Type B pancreatic cell (in vitro differentiated cells): ENCODE measurements around the gene MPV17. TPM values are rescaled to one million over a fixed set of nuclear protein-coding genes. Genes with fewer than 3 reads are reported as not detected.

Experiments used
- DNase-seq: peaks from one replicate; pipeline ENCODE4 v3.0.0; 2021; ENCODE audit warnings: mixed read lengths; ENCODE audit not compliant: unreplicated experiment; ENCODE audit errors: extremely low spot score
- H3K27ac Mint-ChIP-seq: 2 replicates; pipeline ENCODE4 v1.8.0; 2021; ENCODE audit warnings: mild to moderate bottlenecking, mixed read lengths
- H3K27me3 Mint-ChIP-seq: 2 replicates; pipeline ENCODE4 v1.8.0; 2021; ENCODE audit warnings: mixed read lengths
- H3K36me3 Mint-ChIP-seq: 2 replicates; pipeline ENCODE4 v1.8.0; 2021; ENCODE audit warnings: mixed read lengths
- H3K4me1 Mint-ChIP-seq: one replicate; pipeline ENCODE4 v1.8.0; 2021; ENCODE audit warnings: mixed read lengths; ENCODE audit not compliant: unreplicated experiment
- H3K4me3 Mint-ChIP-seq: 2 replicates; pipeline ENCODE4 v1.8.0; 2021; ENCODE audit warnings: mild to moderate bottlenecking, mixed read lengths
- H3K9me3 Mint-ChIP-seq: 2 replicates; pipeline ENCODE4 v1.8.0; 2021; ENCODE audit warnings: mixed read lengths
- CTCF ChIP-seq: fragments of 200-600 bp; sonication (generic); conservative IDR thresholded peaks from 2 replicates; pipeline ENCODE4 v1.5.0; 2021; ENCODE audit warnings: antibody characterized with exemption, mild to moderate bottlenecking
- total RNA-seq: library from RNA; stranded (reverse); gene quantifications from 2 replicates; pipeline ENCODE4 v1.2.1, GENCODE V29; 2021; ENCODE audit warnings: low replicate concordance

MPV17 gene
- total RNA-seq, 1 donor from 2014 or later: 62.4 TPM

DNA sequence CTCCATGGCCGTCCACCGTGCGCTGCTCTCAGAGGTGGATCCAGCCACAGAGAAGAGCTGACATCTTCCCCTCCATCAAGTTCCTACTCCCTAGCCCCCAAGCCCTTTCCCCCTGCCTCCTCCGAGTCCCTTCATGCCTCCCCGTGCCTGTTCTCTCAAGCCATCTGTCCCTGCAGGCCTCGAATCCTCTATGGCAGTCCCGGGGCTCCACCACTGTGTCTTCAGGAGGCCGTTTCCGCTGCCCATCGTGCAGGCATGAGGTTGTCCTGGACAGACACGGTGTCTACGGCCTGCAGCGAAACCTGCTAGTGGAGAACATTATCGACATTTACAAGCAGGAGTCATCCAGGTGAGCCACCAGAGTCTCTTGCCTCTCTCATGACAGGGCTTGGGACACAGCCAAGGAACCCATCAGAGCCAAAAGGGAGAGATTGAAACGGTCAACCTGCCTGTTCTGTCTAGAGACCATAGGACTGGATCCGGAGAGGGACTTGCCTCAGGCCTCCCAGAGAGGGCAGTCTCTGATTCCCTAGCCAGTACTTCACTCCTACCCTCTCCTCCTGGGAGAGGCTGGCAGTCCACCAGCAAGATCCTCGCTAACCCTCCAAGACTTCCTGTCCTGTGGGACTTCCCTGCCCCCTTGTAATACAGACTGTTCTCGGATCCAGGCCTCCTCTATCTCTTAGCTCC, 24.4 kb downstream of the MPV17 start:
- no peak overlapping the region for H3K4me3 Mint-ChIP-seq
- H3K27me3 Mint-ChIP-seq: peaks cover 33% of the 10 kb centered on the region
- no peaks in the 10 kb centered on the region for H3K9me3 Mint-ChIP-seq
- H3K36me3 Mint-ChIP-seq: no peaks in the 10 kb centered on the region
- no peak overlapping the region for H3K27ac Mint-ChIP-seq
- peaks cover under 1% of the 10 kb centered on the region for H3K4me1 Mint-ChIP-seq
- DNase-seq: no peak
- no peak for TF ChIP-seq CTCF

DNA sequence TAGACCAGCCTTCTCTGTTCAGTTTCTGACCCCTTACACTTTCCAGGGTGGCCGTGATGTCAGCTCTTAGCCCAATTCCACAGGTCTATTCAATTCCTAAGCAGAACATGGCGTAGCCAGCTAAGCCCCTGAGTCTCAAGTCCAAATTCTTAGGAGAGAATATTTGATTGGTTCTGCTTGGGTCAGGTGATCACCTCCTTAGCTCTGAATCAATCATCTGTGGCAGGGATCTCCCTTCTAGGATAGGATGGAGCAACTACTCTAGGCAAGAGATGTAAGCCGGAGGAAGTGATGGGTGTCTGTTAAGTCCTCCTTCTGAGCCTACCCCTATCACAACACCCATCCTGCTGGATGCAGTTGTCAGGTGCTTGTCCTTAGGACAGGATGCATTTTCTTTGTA, 25.7 kb downstream of the MPV17 start:
- Mint-ChIP-seq H3K9me3 (no peaks in the 10 kb centered on the region), H3K4me1 (peaks cover 7% of the 10 kb centered on the region), H3K27ac (no peak overlapping the region), H3K36me3 (no peaks in the 10 kb centered on the region), H3K27me3 (peaks cover 42% of the 10 kb centered on the region), H3K4me3 (no peak overlapping the region)
- DNase-seq: no peak
- no peak for TF ChIP-seq CTCF

DNA sequence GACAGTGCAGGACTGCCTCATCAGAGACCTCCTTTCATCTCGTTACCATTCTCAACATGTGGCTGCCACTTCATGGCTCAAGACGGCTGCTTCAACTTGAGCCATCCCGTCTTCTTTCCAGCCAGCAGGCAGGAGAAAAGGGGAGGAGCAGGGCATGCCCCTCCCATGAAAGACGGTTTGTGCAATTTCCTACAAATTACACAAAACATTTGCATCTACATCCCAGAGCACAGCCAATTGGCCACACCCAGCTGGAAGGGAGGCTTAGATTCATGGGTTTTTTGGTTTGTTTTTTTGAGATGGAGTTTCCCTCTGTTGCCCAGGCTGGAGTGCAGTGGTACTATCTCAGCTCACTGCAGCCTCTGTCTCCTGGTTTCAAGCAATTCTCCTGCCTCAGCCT, 26.4 kb downstream of the MPV17 start:
- no peak overlapping the region for H3K4me3 Mint-ChIP-seq
- no peaks in the 10 kb centered on the region for H3K9me3 Mint-ChIP-seq

GRCh38 chr2:27294928-27295327, 28.0 kb downstream of the MPV17 start:
- no peak for TF ChIP-seq CTCF
- Mint-ChIP-seq H3K27ac (no peak overlapping the region), H3K36me3 (no peaks in the 10 kb centered on the region), H3K27me3 (peaks cover 46% of the 10 kb centered on the region), H3K4me3 (no peak overlapping the region), H3K4me1 (peaks cover 7% of the 10 kb centered on the region), H3K9me3 (no peaks in the 10 kb centered on the region)
- no peak for DNase-seq

More for the DNA sequence above, 26.4 kb downstream of the MPV17 start:
- no peak for TF ChIP-seq CTCF
- Mint-ChIP-seq H3K36me3 (no peaks in the 10 kb centered on the region), H3K27ac (no peak overlapping the region), H3K4me1 (peaks cover 7% of the 10 kb centered on the region), H3K27me3 (peaks cover 48% of the 10 kb centered on the region)
- DNase-seq: no peak

DNA sequence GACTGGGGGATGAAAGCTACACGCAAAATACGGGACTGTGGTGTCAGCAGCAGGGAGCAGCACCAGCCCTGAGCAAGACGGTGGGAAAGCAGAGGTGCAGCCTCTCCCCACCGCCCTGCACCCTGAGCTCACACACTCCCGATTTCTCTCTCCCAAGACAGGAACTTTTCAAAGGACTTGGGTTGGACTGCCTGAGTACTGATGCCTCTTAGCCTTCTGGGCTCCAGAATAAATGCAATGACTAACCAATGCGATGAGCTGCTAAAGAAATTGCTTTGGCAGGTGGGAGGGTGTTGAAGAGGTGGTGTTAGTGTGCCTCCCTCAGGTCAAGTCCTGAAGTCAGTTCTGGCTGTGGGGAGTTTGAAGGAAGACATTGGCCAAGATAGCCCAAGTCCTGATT, 31.0 kb downstream of the MPV17 start:
- no peak for TF ChIP-seq CTCF
- H3K27ac Mint-ChIP-seq: no peak overlapping the region
- peaks cover 53% of the 10 kb centered on the region for H3K27me3 Mint-ChIP-seq

GRCh38 chr2:27290549-27290948, 32.3 kb downstream of the MPV17 start:
- DNase-seq: no peak
- Mint-ChIP-seq H3K4me3 (no peak overlapping the region), H3K4me1 (peaks cover 7% of the 10 kb centered on the region), H3K36me3 (no peaks in the 10 kb centered on the region), H3K27me3 (peaks cover 57% of the 10 kb centered on the region), H3K27ac (no peak overlapping the region), H3K9me3 (no peaks in the 10 kb centered on the region)
- no peak for TF ChIP-seq CTCF

More for the DNA sequence above, 31.0 kb downstream of the MPV17 start:
- Mint-ChIP-seq H3K36me3 (no peaks in the 10 kb centered on the region), H3K9me3 (no peaks in the 10 kb centered on the region), H3K4me3 (no peak overlapping the region), H3K4me1 (peaks cover 7% of the 10 kb centered on the region)
- DNase-seq: no peak
